Peyer's patch (tissue), 4 donors: ENCODE data around the gene PNPLA8.

Experiments used
- POLR2A ChIP-seq, 2 donors: fragments of 450-650 bp; IDR thresholded peaks; one replicate each; pipeline ENCODE4 v1.5.1; 2017; ENCODE audit warnings: antibody characterized with exemption in 2 of 2, mild to moderate bottlenecking in 2 of 2, moderate library complexity in 2 of 2
- TF ChIP-seq, protein P1 (sequence below), 6 experiments: fragments of 450-650 bp in 4 of 6; fragments of 200-600 bp in 2 of 6; sonication (generic) in 1 of 6; IDR thresholded peaks; one replicate each; pipeline ENCODE4 v1.5.1; 2017 to 2019; ENCODE audit warnings: antibody characterized with exemption in 6 of 6, mild to moderate bottlenecking in 3 of 6, moderate library complexity in 1 of 6

DNA sequence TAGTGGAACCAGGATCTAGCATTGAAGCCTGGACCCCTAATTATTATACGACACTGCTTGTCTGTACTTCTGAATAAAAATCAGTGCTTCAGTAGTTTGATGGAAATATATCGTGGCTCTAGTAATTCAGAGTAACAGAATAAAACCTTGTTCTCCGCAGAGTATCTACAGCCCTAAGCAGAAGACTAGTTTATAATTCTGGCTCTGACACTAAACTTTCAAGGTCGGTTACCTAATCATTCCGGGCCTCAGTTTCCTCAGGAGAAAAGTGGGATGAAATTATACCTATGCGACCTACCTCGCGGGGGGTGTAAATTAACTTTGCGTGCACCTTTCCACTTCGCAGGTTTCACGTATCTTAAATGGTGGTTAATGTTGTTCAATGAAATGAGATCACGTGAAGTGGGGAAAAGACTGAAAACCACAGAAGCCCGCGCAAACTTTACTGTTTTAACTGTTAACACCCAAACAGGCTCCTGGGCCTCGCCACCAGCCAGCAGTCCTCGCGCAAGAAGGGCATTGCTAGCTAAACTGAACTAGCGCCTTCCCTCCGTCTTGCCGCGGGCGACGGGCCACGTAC lies 43.0 kb upstream of the PNPLA8 start:
- TF ChIP-seq POLR2A (IDR thresholded peaks at IDR 0.05), result no peak
- TF ChIP-seq, protein P1, sequence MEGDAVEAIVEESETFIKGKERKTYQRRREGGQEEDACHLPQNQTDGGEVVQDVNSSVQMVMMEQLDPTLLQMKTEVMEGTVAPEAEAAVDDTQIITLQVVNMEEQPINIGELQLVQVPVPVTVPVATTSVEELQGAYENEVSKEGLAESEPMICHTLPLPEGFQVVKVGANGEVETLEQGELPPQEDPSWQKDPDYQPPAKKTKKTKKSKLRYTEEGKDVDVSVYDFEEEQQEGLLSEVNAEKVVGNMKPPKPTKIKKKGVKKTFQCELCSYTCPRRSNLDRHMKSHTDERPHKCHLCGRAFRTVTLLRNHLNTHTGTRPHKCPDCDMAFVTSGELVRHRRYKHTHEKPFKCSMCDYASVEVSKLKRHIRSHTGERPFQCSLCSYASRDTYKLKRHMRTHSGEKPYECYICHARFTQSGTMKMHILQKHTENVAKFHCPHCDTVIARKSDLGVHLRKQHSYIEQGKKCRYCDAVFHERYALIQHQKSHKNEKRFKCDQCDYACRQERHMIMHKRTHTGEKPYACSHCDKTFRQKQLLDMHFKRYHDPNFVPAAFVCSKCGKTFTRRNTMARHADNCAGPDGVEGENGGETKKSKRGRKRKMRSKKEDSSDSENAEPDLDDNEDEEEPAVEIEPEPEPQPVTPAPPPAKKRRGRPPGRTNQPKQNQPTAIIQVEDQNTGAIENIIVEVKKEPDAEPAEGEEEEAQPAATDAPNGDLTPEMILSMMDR (IDR thresholded peaks at IDR 0.05), result no peak
